ENCODE data around the gene LRRC55.
"Not testable (repeated sequence)": the region's sequence is repeated elsewhere in the genome, so short reads cannot be mapped to it uniquely, and the experiment has no call there.

LRRC55 gene

GRCh38 chr11:57160665-57161064, 21.1 kb upstream of the LRRC55 start:
- in situ Hi-C loops (cut with MboI; ENCODE audit: low sequenced_read_pairs) = no loop called here

- in situ Hi-C loops (cut with MboI; ENCODE audit: low sequenced_read_pairs) = no loop called here
These were observed 20.4 kb upstream of the LRRC55 start for GRCh38 chr11:57161351-57161750.

DNA sequence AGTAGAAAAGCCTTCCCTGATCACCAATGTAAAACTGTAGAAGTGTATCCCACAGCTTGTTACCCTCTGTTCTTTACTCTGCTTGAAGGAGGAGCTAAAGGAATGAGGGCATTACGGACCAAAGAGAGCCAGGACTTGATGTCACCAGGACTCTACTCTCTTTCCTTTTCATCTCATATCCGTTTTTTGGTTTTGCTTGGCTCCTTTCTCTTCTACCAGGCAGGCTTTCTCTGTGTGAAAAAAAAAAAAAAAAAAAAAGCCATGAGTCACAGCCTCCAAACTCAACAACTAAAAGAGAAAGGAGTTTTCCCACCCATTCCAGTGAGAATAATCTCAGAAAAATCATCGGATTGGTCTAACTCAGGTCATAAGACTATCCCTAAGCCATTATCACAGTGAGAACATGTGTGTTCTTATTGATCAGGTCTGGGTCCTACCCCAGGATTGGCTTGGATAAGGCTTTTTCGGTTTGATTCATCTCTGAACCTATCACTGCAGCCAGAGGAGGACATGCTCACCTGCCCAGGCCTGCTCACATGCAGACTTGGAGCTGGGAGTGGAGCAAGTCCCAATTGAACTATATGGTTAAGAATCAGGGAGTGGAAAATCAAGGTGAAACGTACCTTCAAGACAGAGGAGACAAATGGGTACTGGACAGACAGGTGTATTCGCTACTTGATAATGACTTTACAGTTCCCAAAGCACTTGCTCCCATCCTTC, 19.4 kb upstream of the LRRC55 start:
- in situ Hi-C loops (cut with MboI; ENCODE audit: low sequenced_read_pairs) = no loop called here

DNA sequence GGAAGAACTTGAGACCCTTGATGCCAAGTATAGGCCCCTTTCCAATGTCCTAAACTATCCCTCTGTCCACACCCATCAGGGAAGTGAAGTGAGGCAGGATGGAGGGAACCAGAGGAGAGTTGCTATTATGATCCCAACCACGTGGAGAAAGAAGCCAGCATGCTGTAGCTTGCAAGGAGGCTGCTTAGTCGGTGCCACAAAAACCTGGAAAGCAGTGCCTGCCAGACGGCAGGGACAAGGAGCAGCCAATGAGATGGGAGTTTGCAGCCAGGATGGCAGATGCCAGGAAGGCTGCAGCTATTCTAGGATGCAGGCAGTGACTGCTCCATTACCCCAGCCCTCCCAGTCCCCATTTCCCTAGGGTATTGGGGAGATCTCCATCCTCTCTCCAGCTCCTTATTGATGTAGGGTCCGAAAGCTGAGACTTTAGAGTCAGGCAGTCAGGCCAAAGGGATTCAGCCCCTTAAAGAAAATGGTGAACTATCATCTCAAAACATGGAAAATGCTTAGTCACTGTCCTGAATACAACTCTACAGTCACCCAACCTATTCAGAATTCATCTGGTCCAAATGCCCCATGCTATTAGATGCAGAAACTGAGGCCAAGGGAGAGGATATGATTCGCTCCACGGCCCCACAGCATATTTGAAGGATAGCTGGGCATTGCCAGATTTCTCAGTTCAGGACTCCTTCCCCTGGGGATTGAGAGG, 18.4 kb upstream of the LRRC55 start:
- in situ Hi-C loops (cut with MboI; ENCODE audit: low sequenced_read_pairs) = no loop called here

DNA sequence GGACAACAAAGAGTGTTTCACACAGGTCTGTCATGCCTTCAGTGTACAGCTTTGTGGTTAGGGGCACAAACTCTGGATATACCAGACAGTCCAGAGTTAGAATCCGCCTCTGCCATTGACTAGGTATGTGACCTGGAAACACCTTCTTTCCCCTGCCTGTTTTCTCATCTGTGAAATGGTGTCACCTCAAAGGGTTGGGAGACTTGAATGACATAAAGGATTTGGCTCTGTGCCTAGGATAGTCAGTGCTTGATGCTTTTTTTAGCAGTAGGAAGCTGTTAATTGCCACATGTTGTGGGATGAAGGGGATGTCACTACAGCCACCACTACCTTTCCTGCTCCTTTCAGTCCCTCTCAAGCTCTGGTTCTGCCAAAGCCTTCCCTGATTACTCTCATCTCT, 17.4 kb upstream of the LRRC55 start:
- in situ Hi-C loops (cut with MboI; ENCODE audit: low sequenced_read_pairs) = no loop called here

GRCh38 chr11:57167125-57167846, 14.5 kb upstream of the LRRC55 start:
- in situ Hi-C loops (cut with MboI; ENCODE audit: low sequenced_read_pairs) = no loop called here

- in situ Hi-C loops (cut with MboI; ENCODE audit: low sequenced_read_pairs) = not testable (repeated sequence)
These were observed 11.9 kb upstream of the LRRC55 start for GRCh38 chr11:57169732-57170313.

DNA sequence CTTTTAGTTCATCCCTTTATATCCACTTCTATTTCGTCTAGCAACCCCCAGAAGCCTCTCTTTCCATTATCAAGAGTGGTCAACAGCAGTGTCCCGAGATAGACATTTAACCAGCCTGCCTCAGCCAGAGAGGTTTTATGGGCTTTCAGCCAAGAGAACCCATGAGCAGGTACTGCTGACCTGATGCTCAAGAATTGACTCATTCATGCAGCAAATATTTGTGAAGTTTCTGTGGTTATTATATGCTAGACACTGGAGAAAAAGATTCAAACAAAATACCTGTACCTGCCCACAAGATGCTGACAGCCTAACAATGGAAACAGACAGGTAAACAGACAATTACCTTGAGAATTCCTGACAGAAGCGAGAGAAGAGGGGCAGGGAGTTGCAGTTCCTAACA, 9.7 kb upstream of the LRRC55 start:
- in situ Hi-C loops (cut with MboI; ENCODE audit: low sequenced_read_pairs) = no loop called here

- in situ Hi-C loops (cut with MboI; ENCODE audit: low sequenced_read_pairs) = no loop called here
These were observed 7.1 kb upstream of the LRRC55 start for GRCh38 chr11:57174656-57175055.

- in situ Hi-C loops (cut with MboI; ENCODE audit: low sequenced_read_pairs) = no loop called here
These were observed 6.3 kb upstream of the LRRC55 start for GRCh38 chr11:57175478-57175877.

- in situ Hi-C loops (cut with MboI; ENCODE audit: low sequenced_read_pairs) = no loop called here
These were observed 3.4 kb upstream of the LRRC55 start for GRCh38 chr11:57178334-57178733.

- in situ Hi-C loops (cut with MboI; ENCODE audit: low sequenced_read_pairs) = no loop called here
These were observed 2.1 kb upstream of the LRRC55 start for GRCh38 chr11:57179681-57180080.

DNA sequence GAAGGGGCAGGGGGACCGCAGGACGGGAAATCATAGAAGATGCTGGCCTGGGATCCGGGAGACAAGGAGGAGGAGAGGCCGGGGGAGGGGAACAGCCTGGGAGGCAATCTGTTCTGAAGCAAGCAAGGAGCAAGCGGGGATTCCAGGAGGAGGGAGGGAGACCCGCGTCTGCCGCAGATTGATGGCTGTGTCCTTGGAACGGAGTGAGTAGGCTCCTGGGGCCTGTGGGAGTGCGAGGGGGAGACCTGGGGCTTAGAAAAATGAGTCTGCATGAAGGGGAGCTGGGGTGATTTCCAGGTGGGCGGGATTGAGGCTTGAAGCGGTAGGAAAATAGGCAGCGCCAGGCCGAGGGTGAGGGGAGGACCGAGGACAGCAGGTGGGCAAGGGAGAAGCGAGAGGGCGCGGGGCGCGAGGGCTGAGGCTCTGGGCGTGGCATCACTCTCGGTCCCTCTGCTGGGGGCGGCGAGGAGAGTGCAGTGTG, 1.6 kb upstream of the LRRC55 start:
- in situ Hi-C loops (cut with MboI; ENCODE audit: low sequenced_read_pairs) = no loop called here

GRCh38 chr11:57180964-57181363, 789 bp upstream of the LRRC55 start:
- in situ Hi-C loops (cut with MboI; ENCODE audit: low sequenced_read_pairs) = no loop called here

- in situ Hi-C loops (cut with MboI; ENCODE audit: low sequenced_read_pairs) = no loop called here
These were observed 1.1 kb downstream of the LRRC55 start for GRCh38 chr11:57182896-57183295.

- in situ Hi-C loops (cut with MboI; ENCODE audit: low sequenced_read_pairs) = no loop called here
These were observed 8.8 kb downstream of the LRRC55 start for GRCh38 chr11:57190548-57190947.

DNA sequence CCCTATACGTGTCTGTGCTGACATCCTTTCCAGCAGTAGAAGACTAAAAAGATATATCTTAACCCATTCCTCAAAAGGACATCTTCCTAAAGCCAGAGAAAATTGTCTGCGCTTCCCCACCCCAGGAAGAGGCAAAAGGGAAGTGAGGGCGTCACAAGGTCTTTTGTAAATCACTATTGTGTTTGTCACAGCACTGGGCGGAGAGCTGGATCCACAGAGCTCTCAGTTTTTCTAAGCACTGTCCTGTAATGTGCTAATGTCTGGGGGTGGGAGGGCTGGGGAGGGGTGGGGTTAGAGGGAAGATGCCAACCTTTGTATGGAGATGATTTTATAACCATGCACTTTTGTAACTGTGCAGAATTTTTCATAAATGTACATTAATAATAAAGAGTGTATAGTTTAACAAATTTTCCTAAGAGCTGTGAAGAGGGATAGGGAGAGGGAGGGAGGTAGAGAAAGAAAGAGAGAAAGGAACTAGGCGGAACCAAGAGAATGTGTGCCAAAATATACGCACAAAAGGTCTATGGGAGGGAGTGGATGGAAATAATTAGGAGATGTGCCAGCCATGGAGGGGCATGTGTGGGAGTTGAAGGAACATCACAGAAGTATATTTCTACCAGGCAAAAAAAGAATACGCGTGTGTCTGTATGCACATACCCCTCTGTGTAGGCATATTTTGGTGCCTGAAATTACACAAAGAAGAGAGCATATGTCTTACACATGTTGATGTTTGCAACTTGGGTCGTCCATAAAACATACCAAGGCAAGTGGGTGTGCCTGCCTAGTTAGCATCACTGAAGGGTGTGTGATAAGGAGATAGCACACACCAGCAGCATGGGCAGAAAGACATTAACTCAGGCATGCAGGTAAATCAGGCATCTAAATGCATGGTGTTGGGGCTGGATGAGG, 9.8 kb downstream of the LRRC55 start:
- in situ Hi-C loops (cut with MboI; ENCODE audit: low sequenced_read_pairs) = no loop called here

- in situ Hi-C loops (cut with MboI; ENCODE audit: low sequenced_read_pairs) = no loop called here
These were observed 10.6 kb downstream of the LRRC55 start for GRCh38 chr11:57192316-57192715.

DNA sequence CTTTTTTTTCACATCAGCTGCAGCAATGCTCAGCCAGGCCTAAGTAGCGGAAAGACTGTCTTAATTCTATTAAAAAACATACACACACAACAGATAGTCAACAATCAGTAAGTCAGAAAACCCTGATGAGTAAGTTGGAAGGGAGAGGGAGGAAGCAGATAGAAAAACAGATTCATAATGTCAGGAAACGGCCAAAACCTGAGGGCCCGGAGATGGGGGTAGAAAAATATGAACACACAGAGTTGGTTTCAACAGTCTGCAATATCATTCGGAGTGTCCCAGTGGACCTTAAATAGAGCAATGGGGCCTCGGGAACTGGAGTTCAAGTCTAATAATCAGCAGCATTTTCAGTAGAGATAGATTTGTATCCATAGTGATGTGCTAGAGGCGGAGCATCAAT, 14.8 kb downstream of the LRRC55 start:
- in situ Hi-C loops (cut with MboI; ENCODE audit: low sequenced_read_pairs) = no loop called here

DNA sequence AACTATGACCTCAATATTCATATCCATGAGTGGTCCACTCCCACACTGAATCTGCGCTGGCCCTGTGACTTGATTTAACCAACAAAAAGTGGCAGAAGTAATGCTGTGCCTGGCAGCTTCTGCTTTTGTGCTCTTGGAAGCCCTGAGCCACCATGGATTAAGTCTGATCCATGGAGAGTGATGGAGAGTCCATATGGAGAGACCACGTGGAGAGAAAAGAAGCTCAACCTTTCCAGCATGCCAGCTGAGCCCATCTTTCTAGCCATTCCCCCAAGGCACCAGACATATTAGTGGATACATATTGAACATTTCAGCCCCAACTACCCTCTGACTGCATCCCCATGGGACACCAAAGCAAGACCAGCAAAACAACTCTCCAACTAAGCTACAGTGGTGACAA, 16.0 kb downstream of the LRRC55 start:
- in situ Hi-C loops (cut with MboI; ENCODE audit: low sequenced_read_pairs) = no loop called here

Data from HL-60/S4 treated with retinoic acid at 250 ng/mL for 4 days and 3 days (cell line).